Prostate gland (tissue), 2 donors: ENCODE data around the gene ITGA4.

Experiments used
- POLR2AphosphoS5 ChIP-seq: sonication (generic); formaldehyde crosslinking; IDR thresholded peaks from one replicate; pipeline ENCODE4 v1.6.1; 2017; ENCODE audit warnings: antibody characterized with exemption
- TF ChIP-seq, protein P1 (sequence below), 4 experiments: fragments of 200-600 bp in 2 of 4; fragments of 450-650 bp in 2 of 4; sonication (generic) in 2 of 4; IDR thresholded peaks; 1 replicate in 3 of 4; 2 replicates in 1 of 4; pipeline ENCODE4 v1.5.1; 2016 to 2019; ENCODE audit warnings: antibody characterized with exemption in 4 of 4, mild to moderate bottlenecking in 2 of 4, moderate library complexity in 2 of 4

DNA sequence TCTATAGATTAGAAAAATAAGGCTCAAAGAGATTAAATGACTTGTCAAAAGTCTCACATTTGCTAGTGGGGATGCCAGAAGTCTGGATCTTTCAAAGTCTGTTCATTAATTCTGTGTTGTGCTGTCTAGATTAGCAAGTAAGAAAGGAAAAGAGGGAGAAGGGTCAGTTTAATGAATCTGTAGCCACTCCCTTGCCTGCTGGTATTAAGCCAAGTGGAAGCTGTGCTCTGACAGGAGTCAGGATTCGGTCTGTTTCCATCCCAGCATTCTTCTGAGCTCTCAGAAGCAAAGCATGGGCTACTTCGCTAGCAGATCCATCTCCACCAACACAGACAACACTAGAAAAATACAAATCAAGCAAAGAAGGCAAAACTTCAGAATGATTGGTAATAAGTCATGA, 101.2 kb downstream of the ITGA4 start:
- TF ChIP-seq, protein P1, sequence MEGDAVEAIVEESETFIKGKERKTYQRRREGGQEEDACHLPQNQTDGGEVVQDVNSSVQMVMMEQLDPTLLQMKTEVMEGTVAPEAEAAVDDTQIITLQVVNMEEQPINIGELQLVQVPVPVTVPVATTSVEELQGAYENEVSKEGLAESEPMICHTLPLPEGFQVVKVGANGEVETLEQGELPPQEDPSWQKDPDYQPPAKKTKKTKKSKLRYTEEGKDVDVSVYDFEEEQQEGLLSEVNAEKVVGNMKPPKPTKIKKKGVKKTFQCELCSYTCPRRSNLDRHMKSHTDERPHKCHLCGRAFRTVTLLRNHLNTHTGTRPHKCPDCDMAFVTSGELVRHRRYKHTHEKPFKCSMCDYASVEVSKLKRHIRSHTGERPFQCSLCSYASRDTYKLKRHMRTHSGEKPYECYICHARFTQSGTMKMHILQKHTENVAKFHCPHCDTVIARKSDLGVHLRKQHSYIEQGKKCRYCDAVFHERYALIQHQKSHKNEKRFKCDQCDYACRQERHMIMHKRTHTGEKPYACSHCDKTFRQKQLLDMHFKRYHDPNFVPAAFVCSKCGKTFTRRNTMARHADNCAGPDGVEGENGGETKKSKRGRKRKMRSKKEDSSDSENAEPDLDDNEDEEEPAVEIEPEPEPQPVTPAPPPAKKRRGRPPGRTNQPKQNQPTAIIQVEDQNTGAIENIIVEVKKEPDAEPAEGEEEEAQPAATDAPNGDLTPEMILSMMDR (IDR thresholded peaks at IDR 0.05): no peak
- TF ChIP-seq POLR2AphosphoS5: no peak
